ENCODE results near the gene PCSK5. TPM values are rescaled to one million over a fixed set of nuclear protein-coding genes. Genes with fewer than 3 reads are reported as not detected.

The PCSK5 gene
- total and polyA plus RNA-seq, 2 donors (not counting 3 experiments of a cell fraction or from before 2014, with no cell fraction given) = 2.6 to 4.8 TPM

DNA sequence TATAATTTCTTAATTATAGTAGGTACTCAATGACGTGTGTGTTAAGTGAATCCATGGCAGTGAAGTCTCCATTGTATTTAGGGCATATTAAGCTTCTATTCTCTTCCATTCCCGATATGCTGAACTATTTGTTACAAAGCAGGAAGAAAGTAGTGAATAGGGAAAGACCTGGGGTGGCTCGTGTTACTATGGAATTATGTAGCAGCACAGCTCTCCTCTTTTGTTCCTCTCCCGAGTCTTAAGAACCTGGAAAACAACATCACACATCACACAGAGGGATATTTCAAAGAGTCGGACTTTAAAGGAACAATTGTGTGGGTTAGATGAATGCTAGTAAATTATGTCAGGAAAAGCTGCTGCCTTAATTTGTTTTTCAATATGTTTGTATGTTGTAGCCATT, 131.8 kb downstream of the PCSK5 start:
- Histone ChIP-seq H4K20me1 (replicated peaks; ENCODE audit: control insufficient read depth, extremely low read depth, insufficient read depth, low read length) (no peaks in the 10 kb centered on the region), H3K4me1 (ENCODE audit: control insufficient read depth, extremely low read depth, insufficient read depth, low read length) (no peaks in the 10 kb centered on the region), H3K4me2 (ENCODE audit: insufficient read depth, low read length) (no peak overlapping the region), H3K27ac (ENCODE audit: insufficient read depth, low read depth, low read length) (no peak overlapping the region), H2AFZ (ENCODE audit: low read depth, low read length) (no peak overlapping the region), H3K9ac (replicated peaks; ENCODE audit: extremely low read depth, insufficient read depth, low read length) (no peak overlapping the region), H3K4me3 (replicated peaks in 1 of 3; ENCODE audit: insufficient read depth in 1 of 3, low read depth in 1 of 3, low read length in 3 of 3) (no peak overlapping the region), H3K79me2 (ENCODE audit: control insufficient read depth, insufficient read depth, low read length) (no peaks in the 10 kb centered on the region), H3K9me3 (replicated peaks; ENCODE audit: control insufficient read depth, insufficient read depth, low read length) (no peaks in the 10 kb centered on the region), H3K9me1 (replicated peaks; ENCODE audit: control insufficient read depth, extremely low read depth, insufficient read depth, low read length) (no peaks in the 10 kb centered on the region), H3K27me3 (ENCODE audit: control insufficient read depth in 2 of 2, insufficient read depth in 2 of 2, low read length in 2 of 2) (no peaks in the 10 kb centered on the region), H3K36me3 (ENCODE audit: control insufficient read depth in 2 of 2, extremely low read depth in 1 of 2, insufficient read depth in 2 of 2, low read length in 2 of 2) (no peaks in the 10 kb centered on the region)
- intact Hi-C loops (cut with micrococcal nuclease) (no loop called here), dilution Hi-C loops (cut with MboI; ENCODE audit: extremely low pct_ligation_motif_present, low sequenced_read_pairs) (no loop called here)
- no peak for TF ChIP-seq MYC (IDR thresholded peaks at IDR 0.05; ENCODE audit: low read depth, low read length)
- TF ChIP-seq EZH2 (IDR thresholded peaks at IDR 0.05; ENCODE audit: borderline replicate concordance, low read depth, low read length, severe bottlenecking) = no peak
- TF ChIP-seq POLR2A (IDR thresholded peaks at IDR 0.05; ENCODE audit: low read depth, low read length) = no peak
- no peak for TF ChIP-seq JUN (IDR thresholded peaks at IDR 0.05; ENCODE audit: borderline replicate concordance, insufficient read depth, insufficient read length, low read depth)
- no TSS peak for BruUV-seq (replicated peaks)
- DNase-seq (ENCODE audit: low read depth, low spot score) (no peak), FAIRE-seq (no peak)
- CTCF ChIA-PET = interaction anchor here (1.3 kb wide), 1 partner anchor 280 kb away, joined by 3 read pairs; no protein-coding TSS in a partner anchor
- POLR2A ChIA-PET = no interaction called here

DNA sequence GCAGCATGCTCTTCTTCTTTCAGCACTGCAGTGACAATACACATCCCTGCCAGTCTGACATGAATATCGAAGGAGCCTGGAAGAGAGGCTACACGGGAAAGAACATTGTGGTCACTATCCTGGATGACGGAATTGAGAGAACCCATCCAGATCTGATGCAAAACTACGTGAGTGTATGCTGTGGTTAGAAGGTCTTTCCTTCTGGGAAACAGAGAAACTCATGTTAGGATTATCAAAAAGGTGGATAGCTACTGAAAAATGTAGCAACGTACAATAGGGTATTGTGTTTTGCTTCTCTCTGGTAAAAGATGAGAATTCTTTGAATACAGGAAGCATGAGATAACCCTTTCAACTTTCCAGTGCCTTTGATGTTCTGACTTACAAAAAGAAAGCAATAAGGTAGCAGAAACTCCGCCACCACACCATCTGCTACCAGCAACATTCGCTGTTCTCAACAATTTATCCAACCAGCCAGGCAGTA, 133.3 kb downstream of the PCSK5 start:
- ChIA-PET CTCF (no interaction called here), POLR2A (no interaction called here)
- Histone ChIP-seq H3K4me2 (ENCODE audit: insufficient read depth, low read length) (no peak overlapping the region), H3K27me3 (ENCODE audit: control insufficient read depth in 2 of 2, insufficient read depth in 2 of 2, low read length in 2 of 2) (no peaks in the 10 kb centered on the region), H3K36me3 (ENCODE audit: control insufficient read depth in 2 of 2, extremely low read depth in 1 of 2, insufficient read depth in 2 of 2, low read length in 2 of 2) (no peaks in the 10 kb centered on the region), H3K9me3 (replicated peaks; ENCODE audit: control insufficient read depth, insufficient read depth, low read length) (no peaks in the 10 kb centered on the region), H3K4me1 (ENCODE audit: control insufficient read depth, extremely low read depth, insufficient read depth, low read length) (no peaks in the 10 kb centered on the region), H3K27ac (ENCODE audit: insufficient read depth, low read depth, low read length) (no peak overlapping the region), H3K4me3 (replicated peaks in 1 of 3; ENCODE audit: insufficient read depth in 1 of 3, low read depth in 1 of 3, low read length in 3 of 3) (no peak overlapping the region), H3K9me1 (replicated peaks; ENCODE audit: control insufficient read depth, extremely low read depth, insufficient read depth, low read length) (no peaks in the 10 kb centered on the region), H4K20me1 (replicated peaks; ENCODE audit: control insufficient read depth, extremely low read depth, insufficient read depth, low read length) (no peaks in the 10 kb centered on the region), H3K9ac (replicated peaks; ENCODE audit: extremely low read depth, insufficient read depth, low read length) (no peak overlapping the region), H3K79me2 (ENCODE audit: control insufficient read depth, insufficient read depth, low read length) (no peaks in the 10 kb centered on the region), H2AFZ (ENCODE audit: low read depth, low read length) (no peak overlapping the region)
- BruUV-seq (replicated peaks) = no TSS peak
- no peak for FAIRE-seq
- dilution Hi-C loops (cut with MboI; ENCODE audit: extremely low pct_ligation_motif_present, low sequenced_read_pairs) (no loop called here), intact Hi-C loops (cut with micrococcal nuclease) (no loop called here)
- DNase-seq (ENCODE audit: low read depth, low spot score) = no peak
- no peak for TF ChIP-seq EZH2 (IDR thresholded peaks at IDR 0.05; ENCODE audit: borderline replicate concordance, low read depth, low read length, severe bottlenecking)
- no peak for TF ChIP-seq GATA2 (IDR thresholded peaks at IDR 0.05; ENCODE audit: insufficient read depth, insufficient read length, low read depth, low read length)
- TF ChIP-seq FOS (IDR thresholded peaks at IDR 0.05; ENCODE audit: borderline replicate concordance, insufficient read depth, low read length) = no peak
- no peak for TF ChIP-seq POLR2A (IDR thresholded peaks at IDR 0.05; ENCODE audit: low read depth, low read length)
- TF ChIP-seq, protein P1, sequence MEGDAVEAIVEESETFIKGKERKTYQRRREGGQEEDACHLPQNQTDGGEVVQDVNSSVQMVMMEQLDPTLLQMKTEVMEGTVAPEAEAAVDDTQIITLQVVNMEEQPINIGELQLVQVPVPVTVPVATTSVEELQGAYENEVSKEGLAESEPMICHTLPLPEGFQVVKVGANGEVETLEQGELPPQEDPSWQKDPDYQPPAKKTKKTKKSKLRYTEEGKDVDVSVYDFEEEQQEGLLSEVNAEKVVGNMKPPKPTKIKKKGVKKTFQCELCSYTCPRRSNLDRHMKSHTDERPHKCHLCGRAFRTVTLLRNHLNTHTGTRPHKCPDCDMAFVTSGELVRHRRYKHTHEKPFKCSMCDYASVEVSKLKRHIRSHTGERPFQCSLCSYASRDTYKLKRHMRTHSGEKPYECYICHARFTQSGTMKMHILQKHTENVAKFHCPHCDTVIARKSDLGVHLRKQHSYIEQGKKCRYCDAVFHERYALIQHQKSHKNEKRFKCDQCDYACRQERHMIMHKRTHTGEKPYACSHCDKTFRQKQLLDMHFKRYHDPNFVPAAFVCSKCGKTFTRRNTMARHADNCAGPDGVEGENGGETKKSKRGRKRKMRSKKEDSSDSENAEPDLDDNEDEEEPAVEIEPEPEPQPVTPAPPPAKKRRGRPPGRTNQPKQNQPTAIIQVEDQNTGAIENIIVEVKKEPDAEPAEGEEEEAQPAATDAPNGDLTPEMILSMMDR (IDR thresholded peaks at IDR 0.05; ENCODE audit: extremely low read depth in 1 of 2, insufficient read depth in 1 of 2, low read depth in 1 of 2, low read length in 2 of 2) = no peak
- no peak for TF ChIP-seq POLR2AphosphoS5 (IDR thresholded peaks at IDR 0.05; ENCODE audit: insufficient read depth, low read depth, low read length)
- TF ChIP-seq, protein P2, sequence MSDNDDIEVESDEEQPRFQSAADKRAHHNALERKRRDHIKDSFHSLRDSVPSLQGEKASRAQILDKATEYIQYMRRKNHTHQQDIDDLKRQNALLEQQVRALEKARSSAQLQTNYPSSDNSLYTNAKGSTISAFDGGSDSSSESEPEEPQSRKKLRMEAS (IDR thresholded peaks at IDR 0.05; ENCODE audit: insufficient read depth, insufficient read length) = no peak
- TF ChIP-seq MYC (IDR thresholded peaks at IDR 0.05; ENCODE audit: low read depth, low read length) = no peak
- no peak for TF ChIP-seq JUN (IDR thresholded peaks at IDR 0.05; ENCODE audit: borderline replicate concordance, insufficient read depth, insufficient read length, low read depth)
